Head of caudate nucleus (tissue), 42 donors: ENCODE data around the gene LATS2.
"Not testable (repeated sequence)": the region's sequence is repeated elsewhere in the genome, so short reads cannot be mapped to it uniquely, and the experiment has no call there.

ENCODE experiments used
- DNase-seq, 42 donors: peaks; one replicate each; pipeline versions ENCODE4 v3.0.0 to v3.0.0-alpha.2; 2020 to 2021; ENCODE audit warnings: mixed read lengths in 7 of 42
- intact Hi-C: fragments of 100-400 bp; cut with DNase I; formaldehyde crosslinking; loops from one replicate; pipeline ENCODE4 v1.15.0; 2022

The LATS2 gene

GRCh38 chr13:20945952-20946383 is 115.4 kb downstream of the LATS2 start:
- intact Hi-C loops, result loop anchor here (10.0 kb wide), 2 partner anchors 119 to 189 kb away; partner anchors contain the start of gene LATS2

DNA sequence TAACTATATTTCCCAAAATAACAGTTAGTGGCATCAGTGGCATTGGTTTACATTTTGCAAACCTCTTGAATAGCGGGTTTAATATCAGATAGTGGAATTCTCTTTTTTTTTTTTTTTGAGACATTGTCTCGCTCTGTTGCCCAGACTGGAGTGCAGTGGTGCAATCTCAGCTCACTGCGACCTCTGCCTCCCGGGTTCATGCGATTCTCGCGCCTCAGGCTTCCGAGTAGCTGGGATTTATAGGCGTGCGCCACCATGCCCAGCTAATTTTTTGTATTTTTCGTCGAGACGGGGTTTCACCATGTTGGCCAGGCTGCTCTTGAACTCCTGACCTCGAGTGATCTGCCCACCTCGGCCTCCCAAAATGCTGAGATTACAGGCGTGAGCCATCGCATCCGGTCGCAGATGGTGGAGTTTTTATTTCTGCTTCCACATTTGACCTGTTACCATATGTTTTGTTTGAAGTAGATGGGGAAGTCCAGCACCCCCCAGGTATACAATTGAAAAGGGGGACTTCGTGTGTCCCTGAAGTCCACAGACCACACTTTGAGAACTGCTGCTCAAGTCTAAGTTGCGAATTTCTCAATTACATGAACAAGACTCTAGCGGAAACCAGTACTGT is 118.3 kb downstream of the LATS2 start:
- intact Hi-C loops, result loop anchor here (10.0 kb wide), 2 partner anchors 122 to 192 kb away; partner anchors contain the start of gene LATS2
- no peak for DNase-seq

More at GRCh38 chr13:20945952-20946383, 115.4 kb downstream of the LATS2 start:
- peak in 1 of 42 donors; percentile 3 for DNase-seq

- intact Hi-C loops, result loop anchor here (10.0 kb wide), 2 partner anchors 124 to 194 kb away; partner anchors contain the start of gene LATS2
- not testable (repeated sequence) for DNase-seq
Observed at GRCh38 chr13:20940511-20940910, 120.9 kb downstream of the LATS2 start.

DNA sequence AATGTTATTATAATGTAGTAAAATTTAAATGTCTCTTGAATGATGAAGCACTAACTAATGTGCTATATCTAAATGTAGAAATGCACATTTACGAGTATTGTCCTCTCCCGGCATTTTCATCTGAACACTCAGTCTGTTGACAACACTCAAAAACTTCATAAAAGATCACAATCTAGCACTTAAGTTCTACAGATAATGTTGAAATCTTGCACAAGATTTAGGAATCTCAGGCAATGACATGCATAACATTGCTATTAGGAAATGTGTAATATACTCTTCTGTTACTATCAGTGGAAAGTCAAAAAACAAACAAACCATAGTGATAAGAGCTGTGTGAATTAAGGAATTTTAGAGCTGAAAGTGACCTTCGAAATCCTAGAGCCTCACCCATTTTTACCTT is 121.3 kb downstream of the LATS2 start:
- no peak for DNase-seq
- intact Hi-C loops, result loop anchor here (10.0 kb wide), 2 partner anchors 125 to 195 kb away; partner anchors contain the start of gene LATS2

GRCh38 chr13:20939662-20940061 is 121.7 kb downstream of the LATS2 start:
- intact Hi-C loops, result loop anchor here (10.0 kb wide), 2 partner anchors 125 to 195 kb away; partner anchors contain the start of gene LATS2
- no peak for DNase-seq

- no peak for DNase-seq
- intact Hi-C loops, result no loop called here
Observed at GRCh38 chr13:20938302-20938701, 123.1 kb downstream of the LATS2 start.

DNA sequence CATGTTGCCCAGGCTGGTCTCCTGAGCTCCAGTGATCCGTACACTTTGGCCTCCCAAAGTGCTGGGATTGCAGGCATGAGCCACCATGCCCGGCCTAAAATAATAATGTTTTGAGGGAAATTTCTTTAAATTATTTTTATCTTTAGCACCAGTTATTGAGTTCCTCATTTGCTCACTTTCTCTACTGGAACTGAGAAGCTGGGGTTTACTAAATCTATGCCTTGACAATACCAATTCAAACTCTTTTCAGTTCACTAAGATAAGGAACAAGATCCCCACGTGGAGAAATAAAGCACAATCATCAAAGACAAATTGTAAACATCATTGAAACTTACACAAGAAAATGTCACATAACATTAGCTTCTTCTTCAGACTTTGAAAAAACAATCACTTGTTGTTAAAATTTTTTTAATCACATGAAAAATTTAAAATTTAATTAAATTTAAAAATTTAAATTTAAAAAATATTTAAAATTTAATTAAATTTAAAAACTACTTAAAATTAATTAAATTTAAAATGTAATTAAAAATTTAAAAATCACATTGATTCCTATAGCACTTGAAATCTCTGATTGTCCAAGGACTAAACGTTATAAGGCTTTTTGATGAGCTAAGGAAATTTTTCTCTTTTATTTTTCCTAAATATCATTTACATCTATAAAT is 133.7 kb downstream of the LATS2 start:
- DNase-seq, result no peak
- intact Hi-C loops, result loop anchor here (10.0 kb wide), 1 partner anchor 433 kb away; no protein-coding TSS in a partner anchor

GRCh38 chr13:20925395-20925790 is 136.0 kb downstream of the LATS2 start:
- intact Hi-C loops, result loop anchor here (10.0 kb wide), 1 partner anchor 431 kb away; no protein-coding TSS in a partner anchor
- DNase-seq, result not testable (repeated sequence)

DNA sequence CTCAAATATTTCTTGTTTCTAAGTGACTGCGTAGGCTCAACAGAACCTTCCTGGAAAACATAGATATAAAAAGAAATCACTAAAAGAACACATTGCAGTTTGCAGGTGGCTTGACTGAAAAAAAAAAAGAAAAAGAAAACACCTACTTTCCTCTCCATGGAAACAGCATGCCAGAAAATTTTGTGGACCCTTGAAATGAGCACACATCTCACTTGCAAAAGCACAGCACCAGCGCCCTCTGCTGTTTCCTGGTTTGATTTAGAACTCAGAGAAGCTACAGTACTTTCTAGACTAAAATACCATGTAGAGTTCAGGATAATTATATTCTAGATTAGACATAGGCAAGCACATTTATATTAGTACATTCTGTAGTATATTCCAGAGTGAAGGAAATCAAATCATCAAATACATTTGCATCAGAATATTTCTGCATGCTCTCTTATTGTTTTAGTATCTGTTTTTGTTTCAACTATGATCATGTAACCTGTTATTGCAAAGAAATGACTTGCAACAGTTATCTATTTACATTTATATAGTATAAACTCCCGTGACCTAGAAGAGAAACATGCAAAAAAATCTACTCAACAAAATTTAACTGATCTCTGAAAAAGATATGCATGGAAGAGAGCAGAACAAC is 136.5 kb downstream of the LATS2 start:
- intact Hi-C loops, result loop anchor here (10.0 kb wide), 1 partner anchor 430 kb away; no protein-coding TSS in a partner anchor
- peak; percentile 63 to 94 (median 84) for DNase-seq

DNA sequence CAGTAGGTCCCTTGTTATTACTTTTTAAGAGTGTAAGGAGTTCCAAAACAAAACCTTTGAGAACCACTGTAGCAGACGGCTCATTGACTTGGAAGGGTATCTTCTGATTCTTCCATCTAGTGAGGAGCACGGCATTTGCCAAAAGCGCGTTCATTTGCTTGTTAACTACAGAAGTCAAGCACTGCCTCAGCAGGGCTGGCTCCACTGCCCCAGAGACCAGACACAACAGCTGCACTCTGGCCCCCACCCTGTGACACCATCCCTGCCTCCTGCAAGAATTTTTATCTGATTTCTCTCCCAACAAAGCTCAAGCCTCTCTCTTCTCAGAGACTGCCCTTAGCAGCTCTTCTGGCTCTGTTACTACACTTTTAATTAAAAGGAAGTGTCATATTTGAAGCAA is 138.1 kb downstream of the LATS2 start:
- intact Hi-C loops, result loop anchor here (10.0 kb wide), 1 partner anchor 428 kb away; no protein-coding TSS in a partner anchor
- peak in 1 of 42 donors; percentile 9 for DNase-seq
